OCI-LY7 (cell line): ENCODE results near the gene RAB29.

ENCODE experiments used
- CTCF ChIP-seq: fragments of 200-600 bp; sonication (generic); conservative IDR thresholded peaks from 2 replicates; pipeline ENCODE4 v1.5.1; 2014; ENCODE audit warnings: mild to moderate bottlenecking, antibody characterized with exemption, low read length, moderate library complexity, mixed read lengths
- EZH2phosphoT487 ChIP-seq: fragments of 200-600 bp; sonication (generic); IDR thresholded peaks from 2 replicates; pipeline ENCODE4 v1.6.1; 2018; ENCODE audit warnings: low read depth, borderline replicate concordance, mild to moderate bottlenecking, mixed run types, antibody characterized with exemption, low read length, moderate library complexity, mixed read lengths

DNA sequence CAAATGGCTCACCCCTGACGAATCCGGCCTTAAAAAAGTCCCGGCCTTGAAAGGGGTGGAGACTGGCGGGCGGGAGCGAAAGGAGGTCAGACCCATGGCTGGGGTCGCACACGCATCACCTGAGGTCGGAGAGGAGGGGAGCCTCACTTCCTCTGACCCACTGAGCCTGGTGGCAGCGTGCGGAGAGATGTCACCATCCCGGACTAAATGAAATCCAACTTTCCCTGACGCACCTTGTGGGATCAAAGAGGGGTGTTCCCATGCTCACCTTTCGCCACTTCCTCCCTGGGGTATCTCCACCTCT is 38.4 kb upstream of the RAB29 start:
- TF ChIP-seq CTCF: no peak
- TF ChIP-seq EZH2phosphoT487: no peak
